Measurements from ENCODE around the gene SLC22A4. TPM values are rescaled to one million over a fixed set of nuclear protein-coding genes. Genes with fewer than 3 reads are reported as not detected.

SLC22A4 gene
- total RNA-seq, 2 experiments from 2014 or later = 0.16 to 0.22 TPM

DNA sequence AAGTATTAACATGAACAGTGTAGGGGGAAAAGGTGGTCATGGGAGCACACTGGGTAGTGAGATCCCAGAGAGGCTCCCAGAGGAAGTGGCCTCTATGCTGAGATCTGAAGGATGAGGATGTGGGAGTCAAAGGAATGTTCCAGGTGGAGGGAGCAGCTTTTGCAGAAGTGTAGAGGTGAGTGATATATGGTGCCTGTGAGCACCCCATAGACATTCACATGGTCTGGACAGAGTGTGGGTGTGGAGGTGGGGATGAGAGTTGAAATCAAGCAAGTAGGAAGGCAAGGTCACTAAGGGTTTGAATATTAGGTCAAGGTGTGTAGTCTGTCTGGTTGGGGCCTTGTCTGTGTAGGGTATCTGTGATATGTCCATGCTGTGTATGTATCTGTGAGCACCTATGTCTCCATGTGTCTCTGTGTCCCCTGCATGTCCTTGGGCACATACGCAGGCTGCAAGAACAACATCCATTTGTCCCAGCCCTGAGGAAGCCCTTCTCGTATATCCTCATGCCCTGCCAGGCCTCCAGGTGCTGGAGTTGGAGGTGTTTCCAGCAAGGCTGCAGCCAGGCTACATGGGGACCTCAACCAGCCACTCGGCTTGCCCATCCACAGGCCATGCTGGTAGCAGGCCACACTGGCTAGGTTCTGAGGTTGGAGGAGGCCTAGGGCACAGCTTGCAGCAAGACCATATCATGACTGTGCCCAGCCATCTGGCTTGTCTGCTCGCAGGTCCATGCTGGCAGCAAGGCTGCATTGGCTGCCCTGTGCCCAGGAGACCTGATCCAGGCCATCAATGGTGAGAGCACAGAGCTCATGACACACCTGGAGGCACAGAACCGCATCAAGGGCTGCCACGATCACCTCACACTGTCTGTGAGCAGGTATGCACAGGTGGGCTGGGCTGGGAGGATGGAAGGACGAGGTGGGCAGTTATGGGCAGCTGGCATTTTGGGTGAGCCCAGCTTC is 32.0 kb upstream of the SLC22A4 start:
- no peak overlapping the region for H3K4me3 Mint-ChIP-seq
- CTCF ChIA-PET = no interaction called here
- Histone ChIP-seq H3K4me1 (ENCODE audit: insufficient read depth, low read length) (peaks cover 2% of the 10 kb centered on the region), H3K27me3 (ENCODE audit: control insufficient read depth in 1 of 2, insufficient read depth in 2 of 2, low read length in 2 of 2) (peaks cover 8 to 10% of the 10 kb centered on the region in 2 experiments), H3K4me3 (ENCODE audit: low read length) (no peak overlapping the region), H3K36me3 (ENCODE audit: insufficient read depth, low read length) (no peaks in the 10 kb centered on the region), H3K9me3 (ENCODE audit: control insufficient read depth in 1 of 2, insufficient read depth in 1 of 2, low read length in 2 of 2) (peaks cover 0 to 2% of the 10 kb centered on the region in 2 experiments), H3K27ac (ENCODE audit: low read depth in 1 of 2, low read length in 2 of 2) (no peak overlapping the region)
- no peak for TF ChIP-seq CTCF (IDR thresholded peaks at IDR 0.05)
- POLR2A ChIA-PET = no interaction called here
- H3K4me1 Mint-ChIP-seq (ENCODE audit: low read depth) = no peaks in the 10 kb centered on the region
- DNase-seq (no peak), ATAC-seq (ENCODE audit: poor library complexity) (no peak)
- no peaks in the 10 kb centered on the region for H3K36me3 Mint-ChIP-seq (ENCODE audit: low read depth)
- no peak overlapping the region for H3K27ac Mint-ChIP-seq
- intact Hi-C loops (cut with DNase I, micrococcal nuclease) = no loop called here
- peaks cover 1% of the 10 kb centered on the region for H3K27me3 Mint-ChIP-seq
- H3K9me3 Mint-ChIP-seq = no peaks in the 10 kb centered on the region

GRCh38 chr5:132262882-132263547 is 31.2 kb upstream of the SLC22A4 start:
- Mint-ChIP-seq H3K4me3 (no peak overlapping the region), H3K36me3 (ENCODE audit: low read depth) (no peaks in the 10 kb centered on the region), H3K27ac (no peak overlapping the region), H3K4me1 (ENCODE audit: low read depth) (no peaks in the 10 kb centered on the region), H3K27me3 (no peaks in the 10 kb centered on the region), H3K9me3 (no peaks in the 10 kb centered on the region)
- ChIA-PET CTCF (no interaction called here), POLR2A (no interaction called here)
- Histone ChIP-seq H3K27me3 (ENCODE audit: control insufficient read depth in 1 of 2, insufficient read depth in 2 of 2, low read length in 2 of 2) (peaks cover 4% of the 10 kb centered on the region in 2 experiments), H3K4me3 (ENCODE audit: low read length) (no peak overlapping the region), H3K36me3 (ENCODE audit: insufficient read depth, low read length) (no peaks in the 10 kb centered on the region), H3K27ac (ENCODE audit: low read depth in 1 of 2, low read length in 2 of 2) (no peak overlapping the region), H3K9me3 (ENCODE audit: control insufficient read depth in 1 of 2, insufficient read depth in 1 of 2, low read length in 2 of 2) (no peaks in the 10 kb centered on the region), H3K4me1 (ENCODE audit: insufficient read depth, low read length) (no peaks in the 10 kb centered on the region)
- intact Hi-C loops (cut with DNase I, micrococcal nuclease) = no loop called here
- no peak for TF ChIP-seq CTCF (IDR thresholded peaks at IDR 0.05)
- ATAC-seq (ENCODE audit: poor library complexity) (no peak), DNase-seq (no peak)

DNA sequence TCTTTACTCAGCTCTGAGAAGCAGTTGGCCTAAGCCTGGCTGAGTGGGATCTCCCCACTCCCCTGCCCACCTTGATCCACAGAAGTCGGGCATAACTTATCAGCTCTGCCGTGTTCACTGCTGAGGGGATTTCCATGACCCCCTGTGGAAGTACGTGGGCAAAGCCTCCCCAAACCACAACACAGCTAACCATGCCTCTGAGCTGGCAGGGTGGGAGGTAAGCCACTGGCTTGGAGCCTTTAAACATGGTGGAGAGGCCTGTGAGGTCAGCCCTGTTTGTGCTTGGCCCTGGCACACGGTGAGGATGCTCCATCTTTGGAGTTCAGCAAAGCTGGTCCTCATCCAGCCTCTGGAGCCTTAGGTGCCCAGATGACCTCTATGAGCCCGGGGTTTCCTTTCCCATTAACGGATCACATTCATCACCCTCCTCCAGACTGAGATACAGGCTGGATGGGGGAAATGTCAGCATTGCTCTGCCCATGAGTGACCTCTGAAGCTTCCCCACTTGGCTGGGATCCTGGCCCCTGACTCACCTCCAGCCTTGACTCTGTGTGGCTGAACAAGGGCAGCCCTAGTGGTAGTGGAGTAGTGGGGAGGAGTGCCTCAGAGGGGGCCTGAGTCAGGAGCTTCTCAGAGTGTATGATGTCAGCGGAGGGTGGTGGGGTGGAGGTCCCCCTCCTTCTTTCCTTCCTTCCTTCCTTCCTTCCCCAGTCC is 30.5 kb upstream of the SLC22A4 start:
- ATAC-seq (ENCODE audit: poor library complexity) (no peak), DNase-seq (no peak)
- no peak overlapping the region for H3K27ac Mint-ChIP-seq
- intact Hi-C loops (cut with DNase I, micrococcal nuclease) = no loop called here
- H3K4me1 Mint-ChIP-seq (ENCODE audit: low read depth) = no peaks in the 10 kb centered on the region
- TF ChIP-seq CTCF (IDR thresholded peaks at IDR 0.05) = no peak
- no peaks in the 10 kb centered on the region for H3K36me3 ChIP-seq (ENCODE audit: insufficient read depth, low read length)
- POLR2A ChIA-PET = no interaction called here
- no peak overlapping the region for H3K27ac ChIP-seq (ENCODE audit: low read depth in 1 of 2, low read length in 2 of 2)
- no peak overlapping the region for H3K4me3 Mint-ChIP-seq
- no peaks in the 10 kb centered on the region for H3K9me3 Mint-ChIP-seq
- CTCF ChIA-PET = no interaction called here
- no peak overlapping the region for H3K4me3 ChIP-seq (ENCODE audit: low read length)
- H3K36me3 Mint-ChIP-seq (ENCODE audit: low read depth) = no peaks in the 10 kb centered on the region
- no peaks in the 10 kb centered on the region for H3K4me1 ChIP-seq (ENCODE audit: insufficient read depth, low read length)
- H3K9me3 ChIP-seq (ENCODE audit: control insufficient read depth in 1 of 2, insufficient read depth in 1 of 2, low read length in 2 of 2) = no peaks in the 10 kb centered on the region
- no peaks in the 10 kb centered on the region for H3K27me3 ChIP-seq (ENCODE audit: control insufficient read depth in 1 of 2, insufficient read depth in 2 of 2, low read length in 2 of 2)
- no peaks in the 10 kb centered on the region for H3K27me3 Mint-ChIP-seq
